Ovary (tissue), 3 donors: ENCODE results near the gene ACSS1.

Source experiments
- CTCF ChIP-seq, 3 donors: fragments of 450-650 bp in 2 of 3; fragments of 200-600 bp in 1 of 3; IDR thresholded peaks; one replicate each; pipeline versions ENCODE4 v1.5.1 to v1.8.0; 2016 to 2022; ENCODE audit warnings: antibody characterized with exemption in 3 of 3, mild to moderate bottlenecking in 1 of 3
- EP300 ChIP-seq: sonication (generic); formaldehyde crosslinking; IDR thresholded peaks from one replicate; pipeline ENCODE4 v1.6.1; 2017; ENCODE audit warnings: antibody characterized with exemption
- POLR2A ChIP-seq: fragments of 450-650 bp; IDR thresholded peaks from one replicate; pipeline ENCODE4 v1.6.1; 2017; ENCODE audit warnings: antibody characterized with exemption, mild to moderate bottlenecking, moderate library complexity
- donor health status: DM: no; HTN: no; CAD: no.

DNA sequence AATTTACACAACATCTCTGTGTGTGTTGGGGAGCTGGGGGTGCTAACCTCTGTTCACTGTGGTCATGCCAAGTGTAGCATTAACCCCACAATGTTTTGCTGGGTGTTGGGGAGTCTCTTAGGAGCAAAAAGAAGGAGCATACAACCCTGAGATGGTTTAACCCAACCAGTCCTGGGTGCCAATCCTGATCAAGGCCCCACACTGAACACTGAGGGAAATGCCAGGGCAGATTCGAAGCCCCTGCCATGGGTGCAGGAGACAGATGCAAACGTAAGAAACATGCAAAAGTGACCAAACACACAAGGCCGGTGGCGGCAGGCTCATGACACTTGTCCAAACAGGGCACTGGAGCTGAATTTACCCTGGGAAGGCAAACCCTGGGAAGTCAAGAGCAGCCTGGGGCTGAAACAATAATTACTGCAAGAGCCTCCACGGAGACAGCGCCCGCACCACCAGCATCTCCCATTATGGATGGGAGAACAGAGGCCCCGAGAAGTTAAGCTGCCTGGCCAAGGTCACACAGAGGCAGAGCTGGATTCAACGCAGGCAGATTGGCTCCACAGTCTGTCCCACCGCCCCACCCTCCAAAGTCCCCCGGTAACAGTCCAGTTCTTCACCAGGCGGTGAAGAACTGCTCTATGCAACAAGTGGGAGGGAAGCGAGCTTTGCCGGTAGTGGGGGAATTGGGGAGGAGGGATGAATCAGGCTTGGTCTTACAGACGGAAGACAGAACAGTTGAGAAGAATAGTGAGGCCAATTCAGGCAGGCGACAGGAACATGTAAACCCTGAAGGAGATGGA lies 8.5 kb downstream of the ACSS1 start:
- TF ChIP-seq CTCF (IDR thresholded peaks at IDR 0.05) (no peak), POLR2A (no peak), EP300 (no peak)
